COLO668 (cell line): ENCODE results near the gene RASD1.
"Not testable (repeated sequence)": the region's sequence is repeated elsewhere in the genome, so short reads cannot be mapped to it uniquely, and the experiment has no call there.

Experiments used
- DNase-seq: peaks from one replicate; lab custom pipeline; 2025; ENCODE audit not compliant: unreplicated experiment; lab: John Stamatoyannopoulos, UW

The RASD1 gene

DNA sequence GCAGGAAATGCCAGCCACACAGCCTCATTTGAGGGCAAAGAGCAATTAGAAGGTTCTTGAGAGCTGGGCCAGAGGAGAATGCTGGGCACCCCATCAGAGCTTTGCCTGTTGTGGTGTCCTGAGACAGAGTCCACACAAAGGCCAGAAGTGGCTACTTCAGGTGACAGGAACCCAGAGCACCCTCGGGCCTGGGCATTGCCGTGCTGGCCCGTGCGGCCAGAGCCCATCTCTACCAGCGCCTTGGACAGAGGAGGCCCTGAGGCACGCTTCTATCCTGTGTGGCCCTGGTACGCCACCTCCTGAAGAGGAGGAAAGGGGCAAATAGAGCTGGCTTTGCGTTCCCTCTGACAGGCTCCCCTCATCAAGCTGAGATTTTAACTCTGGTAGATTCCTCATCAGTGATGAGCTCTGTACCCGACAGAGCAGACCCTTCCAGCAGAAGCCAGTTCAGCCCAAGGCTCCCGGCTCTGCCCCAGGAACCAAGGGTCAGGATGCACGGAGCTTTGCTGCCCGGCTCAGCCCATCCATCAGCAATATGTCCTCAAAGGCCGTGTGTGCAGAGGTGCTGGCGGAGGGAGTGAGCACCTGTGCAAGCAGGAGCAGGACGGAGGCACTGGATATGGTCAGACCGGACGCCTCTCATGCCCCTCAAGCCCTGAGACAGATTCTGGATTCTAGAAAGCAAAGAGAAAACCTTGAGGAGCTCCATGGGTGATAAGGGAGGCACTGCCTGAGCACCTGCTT is 3.4 kb upstream of the RASD1 start:
- DNase-seq: no peak

- DNase-seq: no peak
Measured at GRCh38 chr17:17498606-17499301, 2.6 kb upstream of the RASD1 start.

GRCh38 chr17:17497845-17498520 is 1.8 kb upstream of the RASD1 start:
- DNase-seq: no peak

DNA sequence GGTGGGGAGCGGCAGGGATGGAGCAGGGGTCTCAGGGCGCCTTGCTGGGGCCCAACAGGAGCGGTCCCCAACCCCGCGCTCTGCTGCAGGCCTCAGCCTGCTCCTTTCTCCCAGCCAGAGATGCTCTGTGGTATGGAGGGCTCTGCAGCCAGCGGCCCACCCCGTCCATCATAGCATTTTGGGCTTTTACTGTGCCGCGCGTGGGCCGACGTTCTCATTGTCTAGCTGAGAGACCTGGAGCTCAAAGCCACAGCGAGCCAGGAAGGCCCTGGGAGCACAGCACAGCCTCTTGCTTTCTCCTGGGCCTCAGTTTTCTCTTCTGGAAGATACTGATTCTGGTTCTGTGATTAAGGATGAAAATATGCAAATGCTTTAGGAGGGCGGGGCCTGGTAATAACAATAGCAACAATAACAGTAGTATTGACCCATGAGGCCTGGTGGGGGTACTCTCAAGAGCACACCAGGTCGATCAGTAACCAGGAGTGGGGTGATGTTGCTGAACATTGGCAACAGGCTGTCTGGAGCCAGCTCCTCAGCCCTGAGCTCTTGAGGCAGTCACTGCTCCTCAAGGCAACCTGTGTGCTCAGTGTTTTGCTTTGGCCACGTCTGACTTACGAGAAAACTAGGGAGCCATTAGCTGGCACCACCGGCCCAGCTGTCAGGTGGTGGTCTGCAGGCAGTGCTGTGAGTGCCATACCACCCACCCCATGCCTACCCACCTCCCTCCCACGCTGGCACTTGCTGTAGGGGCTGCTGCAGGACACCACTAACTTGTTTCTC is 1.1 kb upstream of the RASD1 start:
- no peak for DNase-seq

DNA sequence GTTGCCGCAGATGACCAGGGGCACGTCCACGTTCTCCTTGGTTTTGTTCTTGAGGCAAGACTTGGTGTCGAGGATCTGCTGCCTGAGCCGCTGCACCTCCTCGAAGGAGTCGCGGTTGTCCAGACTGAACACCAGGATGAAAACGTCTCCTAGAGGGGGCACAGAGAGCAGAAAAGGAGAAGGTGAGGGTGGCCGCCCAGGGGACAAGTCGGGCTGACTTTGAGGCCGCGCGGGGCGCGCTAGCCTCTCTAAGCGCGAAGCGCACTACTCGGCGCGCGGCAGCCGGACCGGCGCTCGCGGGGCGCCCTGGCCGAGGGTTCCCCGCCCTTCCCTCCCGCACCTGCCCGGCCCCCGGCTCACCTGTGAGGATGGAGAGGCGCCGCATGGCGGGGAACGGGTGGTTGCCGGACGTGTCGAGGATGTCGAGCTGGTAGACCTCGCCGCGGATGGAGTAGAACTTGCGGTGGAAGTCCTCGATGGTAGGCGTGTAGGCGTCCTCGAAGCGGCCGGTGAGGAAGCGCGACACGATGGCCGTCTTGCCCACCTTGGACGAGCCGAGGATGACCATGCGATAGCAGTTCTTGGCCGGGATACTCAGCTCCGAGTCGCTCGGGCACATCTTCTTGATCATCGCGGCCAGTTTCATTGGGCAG is 533 bp downstream of the RASD1 start:
- DNase-seq: peak; percentile 58

DNA sequence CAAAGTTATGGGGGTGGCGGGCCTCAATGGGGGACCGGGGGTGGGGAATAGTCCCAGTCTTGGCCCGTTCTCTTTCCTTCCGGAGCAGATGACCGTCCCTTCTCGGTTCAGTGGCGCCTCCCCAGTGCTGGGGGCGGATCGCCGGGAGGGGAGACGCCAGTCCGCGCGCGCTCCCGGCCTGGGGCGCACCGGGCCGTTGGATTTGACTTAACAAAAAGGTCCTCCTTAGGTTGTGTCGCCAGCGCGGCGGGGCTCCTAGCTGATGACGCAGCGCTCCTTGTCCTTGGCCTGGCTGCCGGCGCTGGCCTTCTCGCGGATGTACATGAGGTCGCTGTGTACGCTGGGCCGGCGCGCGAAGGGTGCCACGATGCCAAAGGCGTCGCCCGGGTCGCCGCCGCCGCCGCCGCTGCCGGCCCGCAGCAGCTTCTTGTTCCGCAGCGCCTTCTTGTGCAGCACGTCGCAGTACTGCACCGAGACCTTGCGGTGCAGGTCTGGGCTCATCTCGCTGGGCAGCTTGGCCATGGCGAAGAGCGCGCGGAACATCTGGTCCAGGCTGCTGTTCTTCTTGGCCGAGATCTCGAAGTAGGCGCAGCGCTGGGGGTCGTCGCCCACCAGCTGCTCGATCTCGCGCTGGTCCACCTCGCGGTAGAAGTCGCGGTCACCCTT is 1.2 kb downstream of the RASD1 start:
- DNase-seq: peak; percentile 63

- DNase-seq: peak; percentile 25
Measured at GRCh38 chr17:17494499-17494869, 1.7 kb downstream of the RASD1 start.

DNA sequence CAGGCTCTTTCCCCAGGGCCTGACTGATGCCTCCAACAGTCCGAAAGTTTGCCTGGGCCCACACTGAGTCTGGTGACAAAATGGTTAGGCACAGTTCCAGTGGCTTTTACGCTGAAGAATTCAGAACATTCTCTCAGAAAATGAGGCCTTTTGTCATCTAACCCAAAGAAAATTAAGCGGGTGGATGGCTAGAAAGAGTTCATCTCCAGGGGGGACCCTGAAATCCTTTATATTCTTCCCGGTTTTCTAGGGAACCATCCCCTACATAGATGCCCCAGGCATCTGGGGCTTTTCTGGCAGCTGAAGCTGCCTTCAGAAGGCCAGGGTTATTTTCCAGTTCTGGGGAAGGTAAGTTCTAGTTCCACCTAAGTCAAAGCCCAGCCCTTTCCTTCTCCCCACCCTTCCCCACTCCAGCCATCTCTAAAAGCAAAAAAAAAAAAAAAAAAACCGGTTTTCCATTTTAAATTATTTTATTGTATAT is 2.2 kb downstream of the RASD1 start:
- DNase-seq: no peak

DNA sequence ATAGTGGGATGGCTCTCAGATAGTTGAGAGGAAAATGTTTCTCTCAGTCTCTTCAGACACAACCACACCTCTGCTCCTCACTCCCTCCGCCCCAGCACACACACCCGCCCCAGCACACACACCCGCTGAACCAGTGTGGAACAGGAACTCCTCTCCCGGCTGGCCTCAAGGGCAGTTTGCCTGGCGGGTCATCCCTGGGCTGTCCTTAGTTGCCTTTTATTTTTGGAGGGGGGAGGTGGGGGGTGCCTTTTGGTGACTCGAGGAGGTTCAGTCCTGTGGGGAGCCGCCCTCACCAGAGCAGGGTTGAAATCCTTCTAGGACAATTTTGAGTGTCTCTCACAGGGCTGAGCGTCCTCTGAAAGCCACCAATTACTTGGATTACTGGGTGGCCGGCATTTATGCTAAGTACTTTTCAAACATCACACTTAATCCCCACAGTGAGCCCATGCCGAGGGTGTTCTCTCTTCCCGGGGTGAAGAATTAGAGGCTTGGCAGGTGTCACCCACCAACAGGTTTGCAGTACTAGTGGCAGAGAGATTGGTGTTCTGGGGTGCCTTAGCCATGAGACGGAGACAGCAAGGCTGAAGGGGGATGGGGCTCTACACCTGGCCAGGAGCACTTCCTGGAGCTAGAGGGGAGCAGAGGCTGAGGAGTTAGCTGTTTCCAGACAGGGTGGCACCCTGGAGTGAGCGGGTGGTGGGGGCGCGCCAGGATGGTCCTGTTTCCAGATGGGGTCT is 2.8 kb downstream of the RASD1 start:
- DNase-seq: peak; percentile 10

DNA sequence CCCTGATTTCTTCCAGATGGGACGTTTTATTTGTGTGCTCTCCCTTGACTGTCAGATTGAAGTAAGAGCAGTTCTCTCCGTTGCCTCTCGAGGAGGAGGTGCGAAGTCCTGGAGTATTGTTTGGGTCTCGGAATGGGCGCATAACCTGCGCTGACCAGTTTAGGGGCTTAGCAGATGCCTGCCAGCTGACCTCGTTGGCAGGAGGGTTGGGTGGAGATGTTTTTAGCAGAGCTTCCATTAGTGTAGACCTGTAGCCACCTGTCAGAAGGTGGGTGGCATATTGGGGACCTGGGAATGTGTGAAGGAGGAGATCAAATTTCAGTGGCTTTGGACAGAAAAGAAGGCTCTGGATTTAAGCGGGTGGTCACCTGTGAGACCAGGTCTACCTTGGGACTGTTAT is 3.6 kb downstream of the RASD1 start:
- DNase-seq: no peak

GRCh38 chr17:17492085-17492484 is 4.1 kb downstream of the RASD1 start:
- DNase-seq: no peak

GRCh38 chr17:17491546-17491988 is 4.6 kb downstream of the RASD1 start:
- DNase-seq: no peak

DNA sequence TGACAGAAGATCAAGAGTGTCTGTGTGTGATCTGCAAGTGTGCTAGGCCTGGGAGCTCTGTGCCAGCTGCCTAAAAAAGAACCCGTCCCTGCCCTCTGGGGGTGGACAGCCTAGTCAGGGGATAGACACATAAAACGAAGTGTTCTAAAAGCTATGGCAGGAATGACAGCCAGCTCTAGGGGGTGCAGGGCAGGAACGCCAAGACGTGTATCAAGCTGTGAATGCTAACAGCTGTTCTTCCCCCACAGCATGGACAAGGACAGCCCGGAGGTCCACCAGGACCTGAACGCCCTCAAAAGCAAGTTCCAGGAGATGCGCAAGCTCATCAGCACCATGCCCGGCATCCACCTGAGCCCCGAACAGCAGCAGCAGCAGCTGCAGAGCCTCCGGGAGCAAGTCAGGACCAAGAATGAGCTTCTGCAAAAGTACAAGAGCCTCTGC is 5.1 kb downstream of the RASD1 start:
- no peak for DNase-seq

GRCh38 chr17:17487998-17488397 is 8.2 kb downstream of the RASD1 start:
- no peak for DNase-seq

DNA sequence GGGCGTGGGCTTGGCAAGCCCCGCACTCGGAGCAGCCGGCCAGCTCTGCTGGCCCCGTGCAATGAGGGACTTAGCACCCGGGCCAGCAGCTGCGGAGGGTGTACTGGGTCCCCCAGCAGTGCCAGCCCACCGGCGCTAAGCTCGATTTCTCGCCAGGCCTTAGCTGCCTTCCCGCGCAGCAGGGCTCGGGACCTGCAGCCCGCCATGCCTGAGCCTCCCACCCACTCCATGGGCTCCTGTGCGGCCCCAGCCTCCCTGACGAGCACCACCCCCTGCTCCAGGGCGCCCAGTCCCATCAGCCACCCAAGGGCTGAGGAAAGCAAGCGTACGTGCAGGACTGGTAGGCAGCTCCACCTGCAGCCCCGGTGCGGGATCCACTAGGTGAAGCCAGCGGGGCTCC is 9.8 kb downstream of the RASD1 start:
- DNase-seq: not testable (repeated sequence)

DNA sequence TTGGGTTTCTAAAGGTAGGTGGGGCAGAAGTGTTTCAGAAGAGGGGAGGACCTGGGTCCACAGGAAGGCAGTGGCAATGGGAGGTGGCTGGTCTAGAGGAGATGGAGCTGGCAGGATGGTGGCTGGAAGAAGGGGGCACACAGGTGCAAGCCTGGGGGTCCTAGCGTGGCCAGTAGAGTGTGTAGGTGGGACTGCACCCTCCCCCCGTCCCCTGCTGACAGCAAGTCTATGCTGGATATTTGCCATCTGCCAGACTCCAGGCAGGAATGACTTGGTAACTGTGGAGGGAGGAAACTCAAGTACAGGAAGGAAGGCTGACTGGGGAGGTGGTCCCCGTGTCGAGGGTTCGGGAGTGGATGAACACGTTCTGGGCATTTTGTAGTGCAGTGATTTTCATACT is 10.8 kb downstream of the RASD1 start:
- no peak for DNase-seq

DNA sequence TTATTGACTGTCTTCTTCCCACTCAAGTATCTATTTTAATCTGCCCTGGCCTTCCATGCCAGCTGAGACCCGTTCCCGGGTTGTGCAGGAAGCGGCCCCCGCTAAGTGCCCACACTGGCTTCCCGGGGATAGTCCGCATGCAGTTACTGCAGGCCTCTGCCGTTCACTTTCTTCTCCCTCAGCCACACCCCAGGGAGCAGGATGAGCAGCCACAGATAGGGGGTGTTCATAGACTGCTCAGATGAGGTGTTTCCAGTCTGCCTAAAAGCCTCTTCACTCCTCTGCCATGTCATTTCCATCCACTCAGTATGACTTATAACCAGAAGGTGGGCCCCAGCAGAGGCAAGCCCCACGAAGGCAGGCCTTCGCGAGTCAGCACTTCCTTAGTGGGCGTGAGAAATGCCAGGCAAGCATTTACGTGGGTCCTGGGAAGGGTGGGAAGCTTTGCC is 11.7 kb downstream of the RASD1 start:
- no peak for DNase-seq

DNA sequence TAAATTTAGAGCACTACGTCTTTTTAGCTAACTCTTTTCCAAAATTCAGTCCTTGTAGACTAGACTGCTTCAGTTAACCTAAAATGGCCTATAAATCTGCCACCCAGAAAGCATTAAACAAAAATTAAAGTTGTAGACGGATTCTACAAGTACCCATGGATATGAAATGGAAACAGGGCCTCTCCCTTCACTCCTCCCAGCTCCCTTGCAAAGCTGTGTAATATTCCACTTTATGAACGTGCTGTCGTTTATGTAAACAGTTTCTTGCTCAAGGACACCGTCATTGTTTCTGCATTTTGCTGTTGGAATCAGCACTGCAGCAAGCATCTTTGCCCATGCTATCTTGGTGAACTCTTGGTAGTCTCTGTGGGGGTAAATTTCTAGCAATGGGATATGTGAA is 14.3 kb downstream of the RASD1 start:
- DNase-seq: no peak

DNA sequence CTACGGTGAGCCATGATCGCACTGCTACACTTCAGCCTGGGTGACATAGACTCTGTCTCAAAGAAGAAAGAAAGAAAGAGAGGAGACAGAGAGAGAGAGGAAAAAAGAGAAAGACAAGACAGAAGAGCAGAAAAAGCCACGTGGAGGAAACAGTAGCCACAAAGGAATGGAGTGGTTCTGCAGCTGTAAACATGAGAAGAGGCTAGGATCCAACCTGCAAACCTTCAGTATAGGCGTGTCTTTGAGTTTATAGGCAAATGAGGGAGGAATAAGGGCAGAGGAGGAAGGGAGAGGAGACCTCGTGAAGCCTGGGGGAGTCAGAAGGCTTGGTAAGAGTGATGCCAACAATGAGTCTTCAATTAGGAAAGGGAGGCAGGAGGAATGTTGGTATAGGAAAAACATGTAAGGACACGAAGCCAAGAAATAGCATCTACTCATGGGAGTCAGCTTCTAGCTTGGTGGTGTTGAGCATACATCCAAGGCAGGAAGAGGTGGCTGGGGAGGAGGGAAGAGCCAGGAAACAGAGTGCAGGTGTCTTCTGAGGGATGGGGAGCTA is 15.5 kb downstream of the RASD1 start:
- no peak for DNase-seq
